Pancreas (tissue), 10 donors: ENCODE measurements around the gene STXBP2. TPM values are rescaled to one million over a fixed set of nuclear protein-coding genes. Genes with fewer than 3 reads are reported as not detected.

Source experiments
- ATAC-seq, 4 donors: fragments of 200-7000 bp; cut with Tn5 transposase; one replicate each; pipeline versions ENCODE4 v1.8.0 to v1.9.1; 2020; ENCODE audit warnings: mild to moderate bottlenecking in 4 of 4, moderate library complexity in 4 of 4
- DNase-seq, 6 donors: peaks; one replicate each; pipeline ENCODE4 v3.0.0-alpha.2; 2020
- FAIRE-seq: peaks from 2 replicates; lab custom pipeline; 2012; peaks lifted over from hg19 to GRCh38; lab: Jason Lieb, UNC
- H3K27ac ChIP-seq, 4 donors: fragments of 200-600 bp; sonication (generic); 1 replicate in 3 of 4; 2 replicates in 1 of 4; pipeline versions ENCODE4 v1.5.0 to v1.8.0; 2020
- H3K27me3 ChIP-seq, 4 donors: fragments of 200-600 bp; one replicate each; pipeline ENCODE4 v1.8.0; 2021
- H3K36me3 ChIP-seq, 3 donors: fragments of 200-600 bp; sonication (generic) in 1 of 3; one replicate each; pipeline versions ENCODE4 v1.5.0 to v1.8.0; 2020 to 2021
- H3K4me1 ChIP-seq, 3 donors: fragments of 200-600 bp; one replicate each; pipeline ENCODE4 v1.8.0; 2021
- H3K4me3 ChIP-seq, 4 donors: fragments of 200-600 bp; sonication (generic) in 2 of 4; one replicate each; pipeline versions ENCODE4 v1.5.0 to v1.8.0; 2020 to 2021
- H3K9me3 ChIP-seq, 4 donors: fragments of 200-600 bp; one replicate each; pipeline ENCODE4 v1.8.0; 2021
- WGBS, 2 donors: extraction: QIAGEN DNeasy Blood & Tissue Kit; methylation state at CpG; one replicate each; pipeline ENCODE4 v1.1.7; 2013; 5-methylcytosine and 5-hydroxymethylcytosine counted together
- intact Hi-C, 3 donors: fragments of 100-400 bp; cut with DNase I; formaldehyde crosslinking; loops; one replicate each; pipeline versions ENCODE4 v1.11.1 to v1.14.2; 2022
- polyA plus RNA-seq, 2 donors: library from polyadenylated mRNA; stranded (reverse); fragments of 200-250 nt; gene quantifications; one replicate each; pipeline ENCODE4 v1.2.3, GENCODE V29; 2013
- total RNA-seq, 6 donors: library from RNA; stranded (reverse); fragmentation: NEBNext Ultra II Directional in 4 of 6; extraction: Animal tissue kit (Norgen Biotek cat#: 25700) in 4 of 6; gene quantifications; one replicate each; pipeline versions ENCODE4 v1.2.1 to v1.2.4, GENCODE V29; 2021 to 2023
- TF ChIP-seq, protein P1 (sequence below), 4 donors: fragments of 200-600 bp; sonication (generic) in 3 of 4; IDR thresholded peaks; one replicate each; pipeline versions ENCODE4 v1.5.0 to v1.8.0; 2021; ENCODE audit warnings: antibody characterized with exemption in 4 of 4
- donor health status: healthy with polysubstance abuse.
- donor health status: DM: no; HTN: no; CAD: no; lungs with moderate emphysema.
- donor health status: DM: no; HTN: no; CAD: no.
- donor health status: control.
- donor health status: control.
- donor health status: Bipolar disorder and iron deficiency.
- donor health status: DM: yes; HTN: yes; CAD: no.
- donor health status: DM: no; HTN: no; CAD: no.
- donor health status: DM: no; HTN: no; CAD: no.
- donor health status: DM: yes; HTN: yes; CAD: no.

Gene STXBP2
- total and polyA plus RNA-seq, 8 donors, result 45.6 to 216 (median 80.4) TPM

GRCh38 chr19:7611541-7612279 is 25.2 kb upstream of the STXBP2 start:
- DNase-seq (peak in 2 of 6 donors; percentile 12 to 79), ATAC-seq (peak in 2 of 4 donors; percentile 4 to 17), FAIRE-seq (no peak)
- TF ChIP-seq, protein P1, sequence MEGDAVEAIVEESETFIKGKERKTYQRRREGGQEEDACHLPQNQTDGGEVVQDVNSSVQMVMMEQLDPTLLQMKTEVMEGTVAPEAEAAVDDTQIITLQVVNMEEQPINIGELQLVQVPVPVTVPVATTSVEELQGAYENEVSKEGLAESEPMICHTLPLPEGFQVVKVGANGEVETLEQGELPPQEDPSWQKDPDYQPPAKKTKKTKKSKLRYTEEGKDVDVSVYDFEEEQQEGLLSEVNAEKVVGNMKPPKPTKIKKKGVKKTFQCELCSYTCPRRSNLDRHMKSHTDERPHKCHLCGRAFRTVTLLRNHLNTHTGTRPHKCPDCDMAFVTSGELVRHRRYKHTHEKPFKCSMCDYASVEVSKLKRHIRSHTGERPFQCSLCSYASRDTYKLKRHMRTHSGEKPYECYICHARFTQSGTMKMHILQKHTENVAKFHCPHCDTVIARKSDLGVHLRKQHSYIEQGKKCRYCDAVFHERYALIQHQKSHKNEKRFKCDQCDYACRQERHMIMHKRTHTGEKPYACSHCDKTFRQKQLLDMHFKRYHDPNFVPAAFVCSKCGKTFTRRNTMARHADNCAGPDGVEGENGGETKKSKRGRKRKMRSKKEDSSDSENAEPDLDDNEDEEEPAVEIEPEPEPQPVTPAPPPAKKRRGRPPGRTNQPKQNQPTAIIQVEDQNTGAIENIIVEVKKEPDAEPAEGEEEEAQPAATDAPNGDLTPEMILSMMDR (IDR thresholded peaks at IDR 0.05), result no peak
- Histone ChIP-seq H3K4me3 (no peak overlapping the region), H3K4me1 (no peaks in the 10 kb centered on the region), H3K27me3 (no peaks in the 10 kb centered on the region), H3K27ac (no peak overlapping the region), H3K36me3 (peaks cover 0 to 39% (median 0%) of the 10 kb centered on the region in 3 donors), H3K9me3 (no peaks in the 10 kb centered on the region)
- intact Hi-C loops, result no loop called here
- 92% methylated on average over 41 of the region's 41 CpGs for WGBS, 2 donors

DNA sequence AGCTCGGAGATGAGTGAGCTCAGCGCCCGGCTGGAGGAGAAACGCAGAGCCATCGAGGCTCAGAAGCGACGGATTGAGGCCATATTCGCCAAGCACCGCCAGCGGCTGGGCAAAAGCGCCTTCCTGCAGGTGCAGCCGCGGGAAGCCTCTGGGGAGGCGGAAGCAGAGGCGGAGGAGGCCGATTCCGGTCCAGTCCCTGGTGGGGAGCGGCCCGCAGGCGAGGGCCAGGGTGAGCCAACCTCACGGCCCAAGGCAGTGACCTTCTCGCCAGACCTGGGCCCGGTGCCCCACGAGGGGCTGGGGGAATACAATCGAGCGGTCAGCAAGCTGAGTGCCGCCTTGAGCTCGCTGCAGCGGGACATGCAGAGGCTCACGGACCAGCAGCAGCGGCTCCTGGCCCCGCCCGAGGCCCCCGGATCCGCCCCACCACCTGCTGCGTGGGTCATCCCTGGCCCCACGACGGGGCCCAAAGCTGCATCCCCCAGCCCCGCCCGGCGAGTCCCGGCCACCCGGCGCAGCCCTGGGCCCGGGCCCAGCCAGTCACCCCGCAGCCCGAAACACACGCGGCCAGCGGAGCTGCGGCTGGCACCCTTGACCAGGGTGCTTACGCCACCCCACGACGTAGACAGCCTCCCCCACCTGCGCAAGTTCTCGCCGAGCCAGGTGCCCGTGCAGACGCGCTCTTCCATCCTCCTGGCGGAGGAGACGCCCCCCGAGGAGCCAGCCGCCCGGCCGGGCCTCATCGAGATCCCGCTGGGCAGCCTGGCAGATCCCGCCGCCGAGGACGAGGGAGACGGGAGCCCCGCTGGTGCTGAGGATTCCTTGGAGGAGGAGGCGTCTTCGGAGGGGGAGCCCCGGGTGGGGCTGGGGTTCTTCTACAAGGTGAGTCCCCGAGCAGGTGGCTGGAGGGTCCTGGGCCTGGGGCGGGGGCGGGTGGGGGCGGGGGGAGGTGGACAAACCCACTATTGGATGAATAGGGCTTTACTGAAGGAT is 24.3 kb upstream of the STXBP2 start:
- Histone ChIP-seq H3K4me3 (no peak overlapping the region), H3K9me3 (no peaks in the 10 kb centered on the region), H3K4me1 (peaks cover 0 to 2% (median under 1%) of the 10 kb centered on the region in 3 donors), H3K27ac (no peak overlapping the region), H3K27me3 (no peaks in the 10 kb centered on the region), H3K36me3 (peaks cover 0 to 44% (median 7%) of the 10 kb centered on the region in 3 donors)
- TF ChIP-seq, protein P1 (IDR thresholded peaks at IDR 0.05), result no peak
- intact Hi-C loops, result no loop called here
- ATAC-seq (no peak), FAIRE-seq (no peak), DNase-seq (peak in 2 of 6 donors; percentile 12 to 77)
- 93% methylated on average over 76 to 81 of the region's 81 CpGs for WGBS, 2 donors

DNA sequence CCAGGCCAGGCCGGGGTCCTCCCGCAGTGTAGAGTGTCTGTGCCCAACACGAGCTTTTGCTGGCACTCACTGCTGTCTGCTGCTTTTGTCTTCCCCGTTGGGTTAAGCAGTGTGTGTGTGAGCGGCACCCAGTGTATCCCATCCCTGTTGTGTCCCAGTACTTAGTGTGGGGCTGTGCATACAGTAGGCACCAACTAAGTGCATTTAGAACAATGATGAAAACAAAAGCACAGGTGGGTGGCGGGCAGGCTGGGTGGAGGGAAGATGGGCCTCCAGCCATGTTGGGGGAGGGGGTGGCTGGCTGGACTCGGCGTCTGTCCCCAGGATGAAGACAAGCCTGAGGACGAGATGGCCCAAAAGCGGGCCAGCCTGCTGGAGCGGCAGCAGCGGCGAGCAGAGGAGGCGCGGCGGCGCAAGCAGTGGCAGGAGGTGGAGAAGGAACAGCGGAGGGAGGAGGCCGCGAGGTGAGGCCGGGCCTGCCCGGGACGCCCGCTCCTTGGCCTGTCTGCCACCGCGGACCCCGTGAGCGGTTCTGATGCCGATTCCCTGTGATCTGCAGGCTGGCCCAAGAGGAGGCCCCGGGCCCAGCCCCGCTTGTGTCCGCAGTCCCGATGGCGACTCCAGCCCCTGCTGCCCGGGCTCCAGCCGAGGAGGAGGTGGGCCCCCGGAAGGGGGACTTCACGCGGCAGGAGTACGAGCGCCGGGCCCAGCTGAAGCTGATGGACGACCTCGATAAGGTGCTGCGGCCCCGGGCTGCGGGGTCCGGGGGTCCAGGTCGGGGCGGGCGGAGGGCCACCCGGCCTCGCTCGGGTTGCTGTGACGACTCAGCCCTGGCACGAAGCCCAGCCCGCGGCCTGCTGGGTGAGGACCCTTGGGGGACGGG is 21.8 kb upstream of the STXBP2 start:
- WGBS, 2 donors, result 89 to 90% methylated on average over 50 to 59 of the region's 59 CpGs
- no peaks in the 10 kb centered on the region for H3K27me3 ChIP-seq
- intact Hi-C loops, result no loop called here
- H3K4me3 ChIP-seq, result no peak overlapping the region
- DNase-seq (peak in 2 of 6 donors; percentile 66 to 84), ATAC-seq (no peak), FAIRE-seq (no peak)
- peaks cover 21 to 25% (median 23%) of the 10 kb centered on the region in 3 donors for H3K4me1 ChIP-seq
- H3K27ac ChIP-seq, result no peak overlapping the region
- no peaks in the 10 kb centered on the region for H3K9me3 ChIP-seq
- TF ChIP-seq, protein P1 (IDR thresholded peaks at IDR 0.05), result no peak
- peaks cover 0 to 35% (median 11%) of the 10 kb centered on the region in 3 donors for H3K36me3 ChIP-seq

- H3K27ac ChIP-seq, result peak overlapping the region in 2 of 4 donors; percentile 99
- no peaks in the 10 kb centered on the region for H3K9me3 ChIP-seq
- intact Hi-C loops, result no loop called here
- TF ChIP-seq, protein P1 (IDR thresholded peaks at IDR 0.05), result no peak
- no peak overlapping the region for H3K4me3 ChIP-seq
- peaks cover 24 to 28% (median 26%) of the 10 kb centered on the region in 3 donors for H3K4me1 ChIP-seq
- DNase-seq (peak in 1 of 6 donors; percentile 71), ATAC-seq (no peak), FAIRE-seq (no peak)
- peaks cover 0 to 31% (median 24%) of the 10 kb centered on the region in 3 donors for H3K36me3 ChIP-seq
- H3K27me3 ChIP-seq, result no peaks in the 10 kb centered on the region
- WGBS, 2 donors, result 91 to 97% methylated on average over 12 of the region's 12 CpGs
Observed at GRCh38 chr19:7617172-7617571, 19.7 kb upstream of the STXBP2 start.
